ENCODE data around the gene TTC23.

Gene TTC23

DNA sequence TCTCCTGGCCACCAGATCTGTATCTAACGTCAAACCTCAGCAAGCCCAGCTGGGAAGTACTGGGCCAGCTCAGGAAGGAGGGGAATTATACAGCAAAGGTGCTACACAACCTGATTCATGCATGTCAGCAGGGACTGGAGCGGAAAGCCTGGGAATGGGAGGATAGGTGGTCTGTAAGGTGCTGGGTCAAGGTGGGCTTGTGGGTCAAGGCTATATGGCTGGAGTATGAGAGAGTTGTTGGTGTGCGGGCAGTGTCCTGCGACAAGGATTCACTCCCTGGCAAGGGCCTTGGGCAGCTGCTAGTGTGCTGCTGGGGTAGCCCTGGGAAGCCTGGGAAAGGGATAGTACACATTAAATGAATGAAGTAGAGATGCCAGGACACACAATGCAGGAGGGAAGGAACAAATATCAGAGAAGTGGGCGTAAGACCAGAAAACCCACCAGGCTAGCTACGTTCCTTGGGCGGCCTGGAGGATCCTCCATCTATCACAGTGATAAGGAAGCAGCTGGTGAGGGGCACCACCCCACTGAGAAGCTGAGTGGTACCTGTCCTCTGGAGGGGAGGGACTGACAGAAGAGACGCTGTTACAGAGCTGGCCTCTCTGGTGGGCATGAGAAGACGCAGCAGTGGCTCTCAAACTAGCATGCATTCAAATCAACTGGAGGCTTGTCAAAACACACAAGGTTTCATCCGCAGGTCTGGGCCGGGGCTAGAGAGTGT lies 153.0 kb downstream of the TTC23 start:
- Mint-ChIP-seq H3K9me3 (no peaks in the 10 kb centered on the region), H3K36me3 (ENCODE audit: low read depth) (no peaks in the 10 kb centered on the region), H3K4me1 (ENCODE audit: low read depth) (no peaks in the 10 kb centered on the region), H3K27ac (no peak overlapping the region), H3K27me3 (peaks cover 23% of the 10 kb centered on the region), H3K4me3 (no peak overlapping the region)
- intact Hi-C loops (cut with micrococcal nuclease): no loop called here

DNA sequence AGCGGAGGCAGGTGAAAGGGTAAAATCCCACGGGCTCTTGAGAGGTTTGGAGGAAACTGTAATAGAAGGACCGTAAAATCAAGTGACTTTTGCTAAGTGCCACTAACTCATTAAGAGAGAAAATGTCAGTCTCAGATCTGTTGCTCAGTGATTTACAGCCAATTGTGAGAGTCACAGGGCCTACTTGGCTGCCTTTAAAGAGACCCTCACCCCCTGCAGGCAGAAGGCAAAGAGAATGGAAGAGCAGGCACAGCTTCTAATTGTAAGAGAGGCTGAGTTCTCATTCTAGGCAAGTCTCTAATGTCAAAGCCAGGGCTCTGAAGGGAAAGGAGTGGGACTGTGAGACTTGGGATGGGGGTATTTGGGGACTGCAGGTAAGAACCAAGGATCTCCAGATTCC lies 153.8 kb downstream of the TTC23 start:
- no peaks in the 10 kb centered on the region for H3K9me3 Mint-ChIP-seq
- H3K4me3 Mint-ChIP-seq: no peak overlapping the region
- peaks cover 22% of the 10 kb centered on the region for H3K27me3 Mint-ChIP-seq
- H3K4me1 Mint-ChIP-seq (ENCODE audit: low read depth): no peaks in the 10 kb centered on the region
- no peak overlapping the region for H3K27ac Mint-ChIP-seq
- H3K36me3 Mint-ChIP-seq (ENCODE audit: low read depth): no peaks in the 10 kb centered on the region
- intact Hi-C loops (cut with micrococcal nuclease): no loop called here

DNA sequence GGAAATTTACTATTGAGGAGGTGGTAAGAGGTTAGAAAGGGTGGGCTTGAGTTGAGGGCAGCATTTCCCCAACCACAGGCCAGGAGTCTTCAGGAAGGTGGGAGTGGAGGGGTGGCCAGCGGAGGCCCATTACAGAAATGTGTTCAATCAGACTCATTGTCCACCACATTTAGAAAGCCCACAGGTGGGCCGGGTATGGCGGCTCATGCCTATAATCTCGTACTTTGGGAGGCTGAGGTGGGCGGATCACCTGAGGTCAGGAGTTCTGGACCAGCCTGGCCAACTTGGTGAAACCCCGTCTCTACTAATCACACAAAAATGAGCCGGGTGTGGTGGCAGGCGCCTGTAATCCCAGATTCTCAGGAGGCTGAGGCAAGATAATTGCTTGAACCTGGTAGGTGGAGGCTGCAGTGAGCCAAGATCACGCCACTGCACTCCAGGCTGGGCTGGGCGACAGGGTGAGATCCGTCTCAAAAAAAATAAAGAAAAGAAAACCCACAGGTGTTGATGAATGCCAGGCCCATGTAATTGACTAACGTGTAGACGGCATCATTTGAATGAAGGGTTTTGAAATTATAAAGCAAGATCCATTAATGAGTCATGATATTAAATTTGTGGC lies 156.7 kb downstream of the TTC23 start:
- Mint-ChIP-seq H3K27ac (no peak overlapping the region), H3K4me1 (ENCODE audit: low read depth) (peaks cover 8% of the 10 kb centered on the region), H3K9me3 (no peaks in the 10 kb centered on the region), H3K36me3 (ENCODE audit: low read depth) (no peaks in the 10 kb centered on the region), H3K4me3 (no peak overlapping the region), H3K27me3 (peaks cover 10% of the 10 kb centered on the region)
- intact Hi-C loops (cut with micrococcal nuclease): no loop called here

DNA sequence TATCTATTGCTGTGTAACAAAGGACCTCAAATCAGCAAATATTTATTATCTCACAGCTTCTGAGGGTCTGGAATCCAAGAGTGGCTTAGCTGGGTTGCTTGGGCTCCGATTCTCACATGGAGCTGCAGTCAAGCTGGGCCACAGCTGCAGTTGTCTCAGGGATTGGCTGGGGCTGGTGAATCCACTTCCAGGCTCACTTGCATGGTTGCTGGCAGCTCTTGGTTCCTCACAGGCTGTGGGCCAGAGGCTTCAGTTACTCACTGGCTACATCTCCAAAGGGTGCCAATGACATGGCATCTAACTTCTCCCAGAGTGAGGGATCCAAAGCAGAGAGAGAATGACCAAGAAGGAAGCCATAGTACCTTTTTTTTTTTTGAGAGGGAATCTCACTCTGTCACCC lies 158.4 kb downstream of the TTC23 start:
- intact Hi-C loops (cut with micrococcal nuclease): no loop called here
- no peaks in the 10 kb centered on the region for H3K9me3 Mint-ChIP-seq
- H3K36me3 Mint-ChIP-seq (ENCODE audit: low read depth): no peaks in the 10 kb centered on the region
- peaks cover 10% of the 10 kb centered on the region for H3K27me3 Mint-ChIP-seq
- peaks cover 8% of the 10 kb centered on the region for H3K4me1 Mint-ChIP-seq (ENCODE audit: low read depth)
- H3K4me3 Mint-ChIP-seq: no peak overlapping the region
- no peak overlapping the region for H3K27ac Mint-ChIP-seq

DNA sequence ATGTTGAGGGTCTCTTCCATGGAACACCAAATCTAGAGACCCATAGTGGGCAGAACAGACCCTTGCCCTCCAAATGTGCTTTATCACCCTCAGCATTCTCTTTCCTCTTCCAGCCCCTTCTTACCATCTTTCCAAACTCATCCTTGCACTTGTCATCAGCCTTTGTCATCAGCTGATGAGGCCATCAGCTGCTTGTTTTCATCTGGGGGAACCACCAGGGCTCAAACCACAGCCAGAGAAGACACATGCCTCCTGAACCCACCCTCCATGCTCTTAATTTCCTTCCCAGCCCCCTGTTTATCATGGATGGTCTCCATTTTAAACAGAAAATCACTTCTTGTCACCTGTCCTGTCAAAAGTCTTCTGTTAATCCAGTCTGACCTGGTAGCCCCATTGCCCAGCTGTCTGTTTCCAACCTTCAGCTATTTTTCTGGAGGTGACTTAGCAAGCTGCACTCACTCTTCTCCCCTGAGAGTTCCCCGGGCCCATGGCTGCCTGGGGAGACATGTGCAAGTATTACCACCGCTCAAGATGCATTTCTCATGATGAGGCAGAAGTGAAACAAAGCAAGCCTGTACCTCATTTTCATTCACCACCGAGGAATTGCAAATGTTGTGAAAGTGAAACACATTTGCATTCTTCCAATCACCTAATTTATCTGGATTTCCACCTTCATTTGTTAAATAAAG lies 159.2 kb downstream of the TTC23 start:
- Mint-ChIP-seq H3K4me1 (ENCODE audit: low read depth) (peaks cover 8% of the 10 kb centered on the region), H3K27ac (no peak overlapping the region), H3K27me3 (peaks cover 9% of the 10 kb centered on the region), H3K4me3 (no peak overlapping the region), H3K36me3 (ENCODE audit: low read depth) (no peaks in the 10 kb centered on the region), H3K9me3 (no peaks in the 10 kb centered on the region)
- intact Hi-C loops (cut with micrococcal nuclease): no loop called here

DNA sequence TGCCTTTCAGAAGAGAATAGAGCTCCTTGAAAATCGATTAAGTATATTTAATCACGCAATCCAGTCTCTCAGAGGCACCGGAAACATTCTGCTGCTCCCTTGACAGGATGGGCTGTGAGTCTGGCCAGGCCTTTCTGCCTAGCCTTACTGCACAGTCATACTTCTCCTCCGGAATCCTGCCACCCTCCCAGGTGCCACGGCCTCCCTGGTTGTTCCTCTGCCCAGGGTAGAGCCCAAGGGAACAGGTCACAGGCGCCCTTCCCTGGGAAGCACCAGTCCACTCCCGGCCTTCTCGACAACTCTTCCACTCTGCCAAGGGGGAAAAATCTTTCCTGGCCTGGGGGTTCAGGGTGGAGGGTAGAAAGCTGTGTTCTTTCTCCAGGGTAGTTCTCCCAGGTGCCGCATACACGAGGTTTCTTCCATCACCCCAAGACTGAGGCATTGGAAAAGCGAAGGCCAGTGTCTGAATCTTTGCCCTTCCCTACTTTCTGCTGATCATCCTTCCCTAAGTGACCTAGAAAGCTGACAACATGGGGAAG lies 161.9 kb downstream of the TTC23 start:
- intact Hi-C loops (cut with micrococcal nuclease): no loop called here
- Mint-ChIP-seq H3K27ac (no peak overlapping the region), H3K9me3 (no peaks in the 10 kb centered on the region), H3K4me3 (no peak overlapping the region), H3K4me1 (ENCODE audit: low read depth) (peaks cover 8% of the 10 kb centered on the region), H3K36me3 (ENCODE audit: low read depth) (no peaks in the 10 kb centered on the region), H3K27me3 (peaks cover 10% of the 10 kb centered on the region)

DNA sequence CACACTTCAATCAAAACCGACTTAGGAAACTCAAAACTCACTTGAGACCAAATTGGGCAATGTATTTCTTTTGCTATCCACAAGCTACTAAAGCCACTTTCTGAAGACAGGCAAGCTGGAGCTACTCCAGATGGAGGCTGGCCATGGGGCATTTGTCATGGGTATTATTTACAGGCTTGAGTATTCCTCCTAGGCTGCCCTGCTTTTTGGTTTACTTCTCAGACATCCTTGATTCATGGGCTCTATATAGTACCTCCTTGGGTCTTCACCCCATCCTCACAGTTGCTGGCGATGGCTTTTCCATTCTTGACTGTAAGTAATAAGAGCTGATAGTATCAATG lies 163.1 kb downstream of the TTC23 start:
- Mint-ChIP-seq H3K4me3 (no peak overlapping the region), H3K36me3 (ENCODE audit: low read depth) (no peaks in the 10 kb centered on the region), H3K27me3 (peaks cover 13% of the 10 kb centered on the region), H3K9me3 (no peaks in the 10 kb centered on the region), H3K27ac (no peak overlapping the region), H3K4me1 (ENCODE audit: low read depth) (peaks cover 8% of the 10 kb centered on the region)
- intact Hi-C loops (cut with micrococcal nuclease): no loop called here

All from dendritic cell treated with granulocyte-macrophage colony-stimulating factor and Interleukin-4, amounts not matched to agents 40 ng/mL and 50 ng/mL, for 4 days (primary cell).